ENCODE results near the gene FBXO42. TPM values are rescaled to one million over a fixed set of nuclear protein-coding genes. Genes with fewer than 3 reads are reported as not detected.

Gene FBXO42
- total and polyA plus RNA-seq, 2 donors (not counting 1 experiment from before 2014, with no cell fraction given), result 10.4 to 13.5 TPM

DNA sequence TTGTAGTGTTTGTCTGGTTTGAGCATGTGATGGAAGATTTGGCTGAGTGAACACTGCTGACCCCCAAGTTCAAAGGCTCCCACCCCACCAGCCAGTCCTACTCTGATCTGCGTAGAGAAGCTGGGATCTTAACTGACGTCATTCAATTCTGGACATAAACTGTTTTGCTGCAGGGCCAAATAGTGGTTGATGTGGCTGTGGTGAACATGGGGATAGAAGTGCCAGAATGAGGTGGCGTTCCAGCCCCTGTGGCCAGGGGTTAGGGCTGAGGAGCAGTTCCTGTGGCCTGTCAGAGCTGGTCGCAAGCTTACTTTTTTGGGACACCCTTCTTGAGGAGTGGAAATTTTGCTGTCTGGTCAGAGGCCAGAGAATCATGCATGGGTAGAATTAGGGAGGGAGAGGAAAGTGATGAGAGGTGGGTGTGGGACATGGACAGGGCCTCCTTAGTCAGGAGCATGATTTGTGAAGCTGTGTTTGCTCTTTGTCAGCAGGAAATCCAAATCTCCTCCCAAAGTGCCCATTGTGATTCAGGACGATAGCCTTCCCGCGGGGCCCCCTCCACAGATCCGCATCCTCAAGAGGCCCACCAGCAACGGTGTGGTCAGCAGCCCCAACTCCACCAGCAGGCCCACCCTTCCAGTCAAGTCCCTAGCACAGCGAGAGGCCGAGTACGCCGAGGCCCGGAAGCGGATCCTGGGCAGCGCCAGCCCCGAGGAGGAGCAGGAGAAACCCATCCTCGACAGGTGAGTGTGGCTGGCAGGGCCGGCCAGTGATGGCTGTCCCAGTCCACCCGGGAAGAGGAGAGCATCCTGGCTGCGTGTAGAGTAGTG is 40.7 kb upstream of the FBXO42 start:
- Histone ChIP-seq H3K9me3 (ENCODE audit: control insufficient read depth, insufficient read depth, low read depth, low read length) (no peaks in the 10 kb centered on the region), H3K4me1 (ENCODE audit: control insufficient read depth, extremely low read depth, insufficient read depth, low read length) (peaks cover 8% of the 10 kb centered on the region), H3K79me2 (ENCODE audit: control insufficient read depth, insufficient read depth, low read length) (peaks cover 58% of the 10 kb centered on the region), H3K4me2 (ENCODE audit: extremely low read depth, insufficient read depth, low read length) (no peak overlapping the region), H4K20me1 (ENCODE audit: control insufficient read depth, extremely low read depth, insufficient read depth, low read length) (no peaks in the 10 kb centered on the region), H3K9ac (ENCODE audit: insufficient read depth, low read length) (no peak overlapping the region), H2AFZ (ENCODE audit: low read length) (no peak overlapping the region), H3K27ac (ENCODE audit: insufficient read depth, low read length) (peak overlapping the region; percentile 34), H3K27me3 (ENCODE audit: control insufficient read depth, insufficient read depth, low read length) (no peaks in the 10 kb centered on the region), H3K4me3 (replicated peaks in 1 of 4; ENCODE audit: control extremely low read depth in 1 of 4, insufficient read depth in 1 of 4, low read depth in 3 of 4, low read length in 4 of 4) (no peak overlapping the region), H3K36me3 (ENCODE audit: control insufficient read depth, insufficient read depth, low read length) (peaks cover 8% of the 10 kb centered on the region)
- peak in 1 of 2 donors; percentile 54 for DNase-seq (ENCODE audit: low read depth in 2 of 2)
- TF ChIP-seq, protein P1, sequence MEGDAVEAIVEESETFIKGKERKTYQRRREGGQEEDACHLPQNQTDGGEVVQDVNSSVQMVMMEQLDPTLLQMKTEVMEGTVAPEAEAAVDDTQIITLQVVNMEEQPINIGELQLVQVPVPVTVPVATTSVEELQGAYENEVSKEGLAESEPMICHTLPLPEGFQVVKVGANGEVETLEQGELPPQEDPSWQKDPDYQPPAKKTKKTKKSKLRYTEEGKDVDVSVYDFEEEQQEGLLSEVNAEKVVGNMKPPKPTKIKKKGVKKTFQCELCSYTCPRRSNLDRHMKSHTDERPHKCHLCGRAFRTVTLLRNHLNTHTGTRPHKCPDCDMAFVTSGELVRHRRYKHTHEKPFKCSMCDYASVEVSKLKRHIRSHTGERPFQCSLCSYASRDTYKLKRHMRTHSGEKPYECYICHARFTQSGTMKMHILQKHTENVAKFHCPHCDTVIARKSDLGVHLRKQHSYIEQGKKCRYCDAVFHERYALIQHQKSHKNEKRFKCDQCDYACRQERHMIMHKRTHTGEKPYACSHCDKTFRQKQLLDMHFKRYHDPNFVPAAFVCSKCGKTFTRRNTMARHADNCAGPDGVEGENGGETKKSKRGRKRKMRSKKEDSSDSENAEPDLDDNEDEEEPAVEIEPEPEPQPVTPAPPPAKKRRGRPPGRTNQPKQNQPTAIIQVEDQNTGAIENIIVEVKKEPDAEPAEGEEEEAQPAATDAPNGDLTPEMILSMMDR (conservative IDR thresholded peaks at IDR 0.05 in 1 of 2, IDR thresholded peaks at IDR 0.05 in 1 of 2; ENCODE audit: low read depth in 1 of 2, low read length in 2 of 2), result no peak
- no peak for TF ChIP-seq EZH2 (IDR thresholded peaks at IDR 0.05; ENCODE audit: low read length, missing control alignments)

DNA sequence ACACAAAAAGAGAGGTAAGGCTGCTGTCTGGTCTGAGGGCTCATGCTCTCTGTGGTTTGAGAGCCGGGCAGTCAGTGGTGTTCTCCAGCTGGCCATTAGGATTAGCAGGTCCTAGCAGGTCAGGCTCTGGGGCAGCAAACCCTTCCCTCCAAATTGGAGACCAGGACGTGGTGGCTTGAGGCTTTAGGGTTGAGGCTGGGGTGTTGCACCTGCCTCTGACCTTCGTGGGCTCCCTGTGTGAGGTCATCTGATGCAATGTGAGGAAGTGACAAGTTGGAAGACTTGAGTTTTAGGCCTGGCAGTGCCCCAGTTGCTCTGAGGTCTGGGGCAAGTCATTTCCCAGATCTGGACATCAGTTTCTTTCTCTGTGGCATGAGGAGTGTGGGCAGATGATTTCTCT is 39.1 kb upstream of the FBXO42 start:
- H3K4me3 ChIP-seq (replicated peaks in 1 of 4; ENCODE audit: control extremely low read depth in 1 of 4, insufficient read depth in 1 of 4, low read depth in 3 of 4, low read length in 4 of 4), result no peak overlapping the region
- peaks cover 7% of the 10 kb centered on the region for H3K36me3 ChIP-seq (ENCODE audit: control insufficient read depth, insufficient read depth, low read length)
- no peaks in the 10 kb centered on the region for H3K27me3 ChIP-seq (ENCODE audit: control insufficient read depth, insufficient read depth, low read length)
- H2AFZ ChIP-seq (ENCODE audit: low read length), result no peak overlapping the region
- H3K79me2 ChIP-seq (ENCODE audit: control insufficient read depth, insufficient read depth, low read length), result peaks cover 73% of the 10 kb centered on the region
- DNase-seq (ENCODE audit: low read depth in 2 of 2), result no peak
- TF ChIP-seq, protein P1 (conservative IDR thresholded peaks at IDR 0.05 in 1 of 2, IDR thresholded peaks at IDR 0.05 in 1 of 2; ENCODE audit: low read depth in 1 of 2, low read length in 2 of 2), result no peak
- no peak for TF ChIP-seq EZH2 (IDR thresholded peaks at IDR 0.05; ENCODE audit: low read length, missing control alignments)
- H3K4me2 ChIP-seq (ENCODE audit: extremely low read depth, insufficient read depth, low read length), result no peak overlapping the region
- H4K20me1 ChIP-seq (ENCODE audit: control insufficient read depth, extremely low read depth, insufficient read depth, low read length), result peaks cover 2% of the 10 kb centered on the region
- no peak overlapping the region for H3K9ac ChIP-seq (ENCODE audit: insufficient read depth, low read length)
- H3K27ac ChIP-seq (ENCODE audit: insufficient read depth, low read length), result no peak overlapping the region
- H3K9me3 ChIP-seq (ENCODE audit: control insufficient read depth, insufficient read depth, low read depth, low read length), result no peaks in the 10 kb centered on the region
- H3K4me1 ChIP-seq (ENCODE audit: control insufficient read depth, extremely low read depth, insufficient read depth, low read length), result peaks cover 10% of the 10 kb centered on the region

DNA sequence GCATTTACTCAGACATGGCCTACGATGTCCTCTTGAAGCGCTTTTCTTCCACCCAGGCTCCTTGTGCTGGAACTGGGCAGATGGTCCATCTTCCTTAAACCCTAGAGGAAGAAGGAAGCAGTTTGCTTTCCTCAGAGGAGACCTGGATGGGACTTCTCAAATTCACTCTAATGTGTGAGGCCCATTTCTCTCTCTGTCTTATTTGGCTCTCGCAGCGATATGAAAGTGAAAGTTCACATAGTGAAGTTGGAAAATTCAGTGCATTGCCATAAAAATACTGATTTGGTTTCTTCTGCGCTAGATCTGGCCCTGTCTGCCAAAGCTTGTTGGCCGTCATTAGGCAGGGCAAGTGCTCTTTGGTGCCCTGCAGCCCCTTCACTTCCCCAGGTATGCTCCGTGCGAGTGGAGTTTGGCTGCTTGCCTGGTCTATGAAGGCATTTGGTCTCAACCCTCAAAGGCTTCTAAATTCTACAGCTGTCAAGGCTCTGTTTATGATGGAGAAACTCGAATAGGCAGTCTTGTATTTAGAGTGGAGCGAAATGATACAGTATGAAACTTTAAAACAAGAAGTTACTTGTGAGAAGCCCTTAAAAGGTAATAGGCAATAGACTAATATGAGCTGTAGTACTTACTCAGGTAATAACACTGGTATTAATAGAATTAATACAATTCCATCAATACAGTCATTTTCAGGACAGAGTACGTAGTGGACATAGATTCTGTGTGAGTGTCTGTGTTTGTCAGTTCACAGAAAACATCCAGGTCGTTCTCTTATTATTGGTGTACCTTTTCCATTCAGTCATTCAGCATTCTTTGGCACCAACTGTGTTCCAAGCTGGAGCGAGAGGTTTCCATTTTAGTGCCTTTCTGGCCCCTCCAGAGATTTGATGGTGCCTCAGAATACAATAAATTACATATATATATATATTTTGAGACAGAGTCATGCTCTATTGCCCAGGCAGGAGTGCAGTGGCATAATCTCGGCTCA is 35.2 kb upstream of the FBXO42 start:
- Histone ChIP-seq H3K4me2 (ENCODE audit: extremely low read depth, insufficient read depth, low read length) (peak overlapping the region; percentile 97), H3K9me3 (ENCODE audit: control insufficient read depth, insufficient read depth, low read depth, low read length) (no peaks in the 10 kb centered on the region), H3K27me3 (ENCODE audit: control insufficient read depth, insufficient read depth, low read length) (no peaks in the 10 kb centered on the region), H3K36me3 (ENCODE audit: control insufficient read depth, insufficient read depth, low read length) (no peaks in the 10 kb centered on the region), H2AFZ (ENCODE audit: low read length) (no peak overlapping the region), H3K4me3 (replicated peaks in 1 of 4; ENCODE audit: control extremely low read depth in 1 of 4, insufficient read depth in 1 of 4, low read depth in 3 of 4, low read length in 4 of 4) (peak overlapping the region; percentile 18 to 60 (median 44)), H3K27ac (ENCODE audit: insufficient read depth, low read length) (peak overlapping the region; percentile 70), H3K79me2 (ENCODE audit: control insufficient read depth, insufficient read depth, low read length) (peaks cover 92% of the 10 kb centered on the region), H3K9ac (ENCODE audit: insufficient read depth, low read length) (no peak overlapping the region), H4K20me1 (ENCODE audit: control insufficient read depth, extremely low read depth, insufficient read depth, low read length) (peaks cover 2% of the 10 kb centered on the region), H3K4me1 (ENCODE audit: control insufficient read depth, extremely low read depth, insufficient read depth, low read length) (peaks cover 22% of the 10 kb centered on the region)
- DNase-seq (ENCODE audit: low read depth in 2 of 2), result peak; percentile 44 to 66
- TF ChIP-seq, protein P1 (conservative IDR thresholded peaks at IDR 0.05 in 1 of 2, IDR thresholded peaks at IDR 0.05 in 1 of 2; ENCODE audit: low read depth in 1 of 2, low read length in 2 of 2), result no peak
